Measurements from ENCODE around the gene SOX18. TPM values are rescaled to one million over a fixed set of nuclear protein-coding genes. Genes with fewer than 3 reads are reported as not detected.
A peak's percentile ranks its signal among the peaks of the same experiment; 100 is the strongest.

The SOX18 gene
- total and polyA plus RNA-seq, 2 of the 4 experiments (the other 2 are of a cell fraction), result not detected

DNA sequence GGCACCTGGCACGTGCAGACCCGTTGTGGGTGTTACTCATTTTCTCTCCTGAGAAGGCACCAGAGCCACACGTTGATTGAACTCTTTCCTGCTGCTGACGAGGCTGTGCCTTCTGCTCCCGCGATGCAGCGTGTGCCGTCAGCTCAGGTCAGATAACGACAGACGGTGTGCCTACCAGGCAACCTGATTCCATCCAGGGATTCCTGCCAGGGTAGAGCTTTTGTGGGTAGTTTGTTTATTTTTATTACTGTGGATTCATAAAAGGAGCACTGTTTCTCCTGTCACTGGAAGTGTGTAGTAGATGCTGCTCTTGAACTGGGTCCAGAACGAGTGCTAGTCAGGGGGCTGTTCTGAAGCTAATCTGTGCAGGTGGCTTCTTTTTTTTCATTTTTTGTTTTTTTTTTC is 47.8 kb downstream of the SOX18 start:
- 0 out of 2 replicates have a peak, but pooled peaks cover 8% of the 10 kb centered on the region for H3K9me1 ChIP-seq (ENCODE audit: insufficient read depth, low read length)
- intact Hi-C loops (cut with micrococcal nuclease) (no loop called here), in situ Hi-C loops (cut with MboI; ENCODE audit: low sequenced_read_pairs) (no loop called here), dilution Hi-C loops (cut with HindIII; ENCODE audit: low sequenced_read_pairs, unreplicated experiment) (no loop called here)
- H4K91ac ChIP-seq (ENCODE audit: insufficient read depth, low read depth, low read length), result no peak overlapping the region
- H3K4ac ChIP-seq (ENCODE audit: low read depth, low read length), result no peak overlapping the region
- peaks cover 65% of the 10 kb centered on the region for H3K36me3 ChIP-seq (ENCODE audit: control insufficient read depth, insufficient read depth, low read length)
- POLR2A ChIA-PET (ENCODE audit: unreplicated experiment), result no interaction called here
- no peak overlapping the region for H2BK120ac ChIP-seq (ENCODE audit: low read depth, low read length)
- H4K20me1 ChIP-seq (ENCODE audit: insufficient read depth, low read length), result peaks cover 26% of the 10 kb centered on the region
- no peak overlapping the region for H3K4me3 ChIP-seq (ENCODE audit: insufficient read depth, low read depth, low read length)
- H3K9ac ChIP-seq (ENCODE audit: low read depth, low read length), result no peak overlapping the region
- peaks cover 2% of the 10 kb centered on the region; the same call in 1 of the 2 replicates for H3K4me1 ChIP-seq (ENCODE audit: control insufficient read depth, insufficient read depth, low read length)
- no peak overlapping the region for H2BK20ac ChIP-seq (ENCODE audit: low read depth, low read length)
- H2BK5ac ChIP-seq (ENCODE audit: low read depth, low read length, poor library complexity, severe bottlenecking), result no peak overlapping the region
- DNase-seq, result peak; percentile 40
- H3K27ac ChIP-seq (ENCODE audit: insufficient read depth, low read length), result no peak overlapping the region
- peak; percentile 33 for ATAC-seq (ENCODE audit: low read depth)
- no peak overlapping the region for H4K5ac ChIP-seq (ENCODE audit: low read depth, low read length)
- no peak for TF ChIP-seq CEBPB (IDR thresholded peaks at IDR 0.05; ENCODE audit: low read depth, low read length)
- TF ChIP-seq MXI1 (IDR thresholded peaks at IDR 0.05; ENCODE audit: borderline replicate concordance, low read depth, low read length), result no peak
- TF ChIP-seq SMC3 (IDR thresholded peaks at IDR 0.05; ENCODE audit: low read depth, low read length), result no peak
- no peak for TF ChIP-seq MAFK (IDR thresholded peaks at IDR 0.05; ENCODE audit: low read depth, low read length)
- no peak for TF ChIP-seq NFE2L2 (IDR thresholded peaks at IDR 0.05; ENCODE audit: low read depth, low read length)
- TF ChIP-seq RAD21 (IDR thresholded peaks at IDR 0.05; ENCODE audit: low read length), result no peak
- TF ChIP-seq POLR2A (IDR thresholded peaks at IDR 0.05; ENCODE audit: low read depth, low read length), result no peak
- no peak for TF ChIP-seq RCOR1 (IDR thresholded peaks at IDR 0.05; ENCODE audit: insufficient replicate concordance, low read length)
- no peak for TF ChIP-seq MAZ (IDR thresholded peaks at IDR 0.05; ENCODE audit: borderline replicate concordance, low read depth, low read length)
- BruUV-seq (replicated peaks), result no TSS peak
- H2AFZ ChIP-seq (replicated peaks; ENCODE audit: low read length, poor library complexity), result peak overlapping the region; percentile 56
- peaks cover 7 to 25% of the 10 kb centered on the region in 2 experiments for H3K79me1 ChIP-seq (ENCODE audit: low read depth in 1 of 2, low read length in 2 of 2)
- no peak overlapping the region for H2AK5ac ChIP-seq (ENCODE audit: low read depth, low read length)
- H3K18ac ChIP-seq (ENCODE audit: low read depth, low read length), result no peak overlapping the region
- H3K27me3 ChIP-seq (ENCODE audit: control insufficient read depth, insufficient read depth, low read length), result no peaks in the 10 kb centered on the region
- H3K56ac ChIP-seq (ENCODE audit: extremely low read depth, insufficient read depth, low read length), result no peak overlapping the region
- no peak overlapping the region for H2BK15ac ChIP-seq (ENCODE audit: low read depth, low read length)
- no peaks in the 10 kb centered on the region for H3K9me3 ChIP-seq (ENCODE audit: control insufficient read depth, insufficient read depth, low read length)
- CTCF ChIA-PET, result no interaction called here
- H4K8ac ChIP-seq (ENCODE audit: low read depth in 2 of 2, low read length in 2 of 2), result no peak overlapping the region
- H3K23ac ChIP-seq (ENCODE audit: low read depth, low read length), result no peak overlapping the region
- H3K4me2 ChIP-seq (ENCODE audit: low read depth, low read length), result no peak overlapping the region
- no peak overlapping the region for H2AK9ac ChIP-seq (replicated peaks; ENCODE audit: low read depth, low read length, poor library complexity)
- H3K14ac ChIP-seq (replicated peaks; ENCODE audit: low read depth, low read length), result no peak overlapping the region
- WGBS, 2 experiments (ENCODE audit: extremely low coverage in 2 of 2, insufficient read length in 1 of 2), result 89% methylated on average over 3 of the region's 11 CpGs; no CpG with 5 or more reads in 1 of the 2 experiments
